ENCODE data around the gene FAM20C. TPM values are rescaled to one million over a fixed set of nuclear protein-coding genes. Genes with fewer than 3 reads are reported as not detected.

The FAM20C gene
- total RNA-seq, 2 experiments from 2014 or later, result not detected

GRCh38 chr7:259191-259505 lies 66.8 kb downstream of the FAM20C start:
- DNase-seq (ENCODE audit: low spot score), result no peak
- Histone ChIP-seq H3K79me2 (ENCODE audit: insufficient read depth, low read depth, low read length) (no peaks in the 10 kb centered on the region), H3K4me2 (ENCODE audit: low read length) (no peak overlapping the region), H3K9me2 (ENCODE audit: insufficient read depth, low read length) (no peaks in the 10 kb centered on the region), H2AFZ (ENCODE audit: low read length) (no peak overlapping the region), H3K4me3 (ENCODE audit: low read depth, low read length, poor library complexity, severe bottlenecking) (no peak overlapping the region), H3K36me3 (ENCODE audit: insufficient read depth, low read length) (peaks cover 4% of the 10 kb centered on the region; the same call in 1 of the 2 replicates), H3K4me1 (ENCODE audit: insufficient read depth, low read length, poor library complexity, severe bottlenecking) (no peaks in the 10 kb centered on the region), H4K20me1 (ENCODE audit: insufficient read depth, low read length) (no peaks in the 10 kb centered on the region), H3K9me3 (ENCODE audit: low read length) (peaks cover 22% of the 10 kb centered on the region), H3K27ac (ENCODE audit: low read depth, low read length, poor library complexity, severe bottlenecking) (no peak overlapping the region)
- intact Hi-C loops (cut with micrococcal nuclease; ENCODE audit: unreplicated experiment), result no loop called here
- CTCF ChIA-PET (ENCODE audit: unreplicated experiment), result no interaction called here
- POLR2A ChIA-PET, result no interaction called here
- no TSS peak for BruUV-seq (replicated peaks)
- no peak for TF ChIP-seq CTCF (conservative IDR thresholded peaks at IDR 0.05; ENCODE audit: low read length)
- TF ChIP-seq EZH2phosphoT487 (IDR thresholded peaks at IDR 0.05; ENCODE audit: borderline replicate concordance, low read depth, low read length), result no peak

- POLR2A ChIA-PET, result no interaction called here
- Histone ChIP-seq H4K20me1 (ENCODE audit: insufficient read depth, low read length) (no peaks in the 10 kb centered on the region), H3K27ac (ENCODE audit: low read depth, low read length, poor library complexity, severe bottlenecking) (no peak overlapping the region), H3K9me3 (ENCODE audit: low read length) (peaks cover 25% of the 10 kb centered on the region), H3K4me2 (ENCODE audit: low read length) (no peak overlapping the region), H3K9me2 (ENCODE audit: insufficient read depth, low read length) (no peaks in the 10 kb centered on the region), H3K79me2 (ENCODE audit: insufficient read depth, low read depth, low read length) (no peaks in the 10 kb centered on the region), H3K36me3 (ENCODE audit: insufficient read depth, low read length) (peaks cover 4% of the 10 kb centered on the region; the same call in 1 of the 2 replicates), H2AFZ (ENCODE audit: low read length) (no peak overlapping the region), H3K4me1 (ENCODE audit: insufficient read depth, low read length, poor library complexity, severe bottlenecking) (no peaks in the 10 kb centered on the region), H3K4me3 (ENCODE audit: low read depth, low read length, poor library complexity, severe bottlenecking) (no peak overlapping the region)
- intact Hi-C loops (cut with micrococcal nuclease; ENCODE audit: unreplicated experiment), result no loop called here
- no TSS peak for BruUV-seq (replicated peaks)
- no peak for DNase-seq (ENCODE audit: low spot score)
- TF ChIP-seq CTCF (conservative IDR thresholded peaks at IDR 0.05; ENCODE audit: low read length), result no peak
- TF ChIP-seq EZH2phosphoT487 (IDR thresholded peaks at IDR 0.05; ENCODE audit: borderline replicate concordance, low read depth, low read length), result no peak
- CTCF ChIA-PET (ENCODE audit: unreplicated experiment), result no interaction called here
Measured at GRCh38 chr7:259751-260405, 67.5 kb downstream of the FAM20C start.

- Histone ChIP-seq H3K79me2 (ENCODE audit: insufficient read depth, low read depth, low read length) (no peaks in the 10 kb centered on the region), H3K9me2 (ENCODE audit: insufficient read depth, low read length) (no peaks in the 10 kb centered on the region), H4K20me1 (ENCODE audit: insufficient read depth, low read length) (no peaks in the 10 kb centered on the region), H3K9me3 (ENCODE audit: low read length) (peaks cover 25% of the 10 kb centered on the region), H3K4me2 (ENCODE audit: low read length) (no peak overlapping the region), H3K27ac (ENCODE audit: low read depth, low read length, poor library complexity, severe bottlenecking) (no peak overlapping the region), H3K4me1 (ENCODE audit: insufficient read depth, low read length, poor library complexity, severe bottlenecking) (no peaks in the 10 kb centered on the region), H3K36me3 (ENCODE audit: insufficient read depth, low read length) (peaks cover 4% of the 10 kb centered on the region; the same call in 1 of the 2 replicates), H3K4me3 (ENCODE audit: low read depth, low read length, poor library complexity, severe bottlenecking) (no peak overlapping the region), H2AFZ (ENCODE audit: low read length) (no peak overlapping the region)
- intact Hi-C loops (cut with micrococcal nuclease; ENCODE audit: unreplicated experiment), result no loop called here
- POLR2A ChIA-PET, result no interaction called here
- no peak for TF ChIP-seq CTCF (conservative IDR thresholded peaks at IDR 0.05; ENCODE audit: low read length)
- TF ChIP-seq EZH2phosphoT487 (IDR thresholded peaks at IDR 0.05; ENCODE audit: borderline replicate concordance, low read depth, low read length), result no peak
- DNase-seq (ENCODE audit: low spot score), result no peak
- no TSS peak for BruUV-seq (replicated peaks)
- CTCF ChIA-PET (ENCODE audit: unreplicated experiment), result no interaction called here
Measured at GRCh38 chr7:260441-261281, 68.3 kb downstream of the FAM20C start.
